GM18870 (cell line): Measurements from ENCODE around the gene CHST12.

ENCODE experiments used
- ATAC-seq: cut with Tn5 transposase; IDR thresholded peaks from one replicate; pipeline ENCODE4 v1.9.1; 2021; ENCODE audit warnings: moderate library complexity; ENCODE audit not compliant: unreplicated experiment

The CHST12 gene

GRCh38 chr7:2477447-2478398 lies 74.3 kb downstream of the CHST12 start:
- ATAC-seq, result no peak

GRCh38 chr7:2478399-2478785 lies 75.0 kb downstream of the CHST12 start:
- no peak for ATAC-seq

GRCh38 chr7:2478800-2479199 lies 75.4 kb downstream of the CHST12 start:
- ATAC-seq, result no peak

GRCh38 chr7:2479276-2480069 lies 76.1 kb downstream of the CHST12 start:
- no peak for ATAC-seq

- no peak for ATAC-seq
These were observed 76.6 kb downstream of the CHST12 start for GRCh38 chr7:2480070-2480408.

GRCh38 chr7:2481195-2481594 lies 77.8 kb downstream of the CHST12 start:
- ATAC-seq, result no peak

GRCh38 chr7:2482725-2483451 lies 79.5 kb downstream of the CHST12 start:
- no peak for ATAC-seq

DNA sequence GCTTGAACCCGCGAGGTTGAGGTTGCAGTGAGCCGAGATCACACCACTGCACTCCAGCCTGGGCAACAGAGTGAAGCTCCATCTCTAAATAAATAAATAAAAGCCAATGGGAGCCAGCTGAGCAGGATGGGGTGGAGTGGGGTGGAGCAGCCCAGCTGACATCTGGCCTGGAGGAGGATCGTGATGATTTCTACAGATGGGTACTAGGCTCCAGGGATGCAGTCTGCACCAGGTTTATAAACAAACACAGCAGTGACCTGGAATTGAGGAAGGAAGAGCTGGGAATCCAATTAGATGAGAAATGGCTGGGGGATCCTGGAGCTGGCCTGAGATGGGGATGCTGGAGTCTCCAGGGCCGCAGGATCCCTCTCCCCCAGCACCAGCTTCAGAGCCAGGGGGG lies 80.1 kb downstream of the CHST12 start:
- no peak for ATAC-seq

DNA sequence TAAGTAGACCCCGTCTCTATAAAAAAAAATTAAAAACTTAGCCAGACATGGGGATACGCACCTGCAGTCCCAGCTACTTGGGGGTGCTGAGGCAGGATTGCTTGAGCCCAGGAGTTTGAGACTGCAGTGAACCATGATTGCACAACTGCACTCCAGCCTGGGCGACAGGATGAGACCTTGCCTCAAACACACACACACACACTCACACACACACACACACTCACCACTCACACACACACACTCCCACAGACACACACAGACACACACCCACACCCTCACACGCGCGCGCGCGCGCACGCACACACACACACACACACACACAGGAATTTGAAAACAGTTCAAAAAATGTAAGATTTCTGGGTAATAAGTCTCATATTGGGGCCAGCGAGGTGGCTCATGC lies 81.5 kb downstream of the CHST12 start:
- ATAC-seq, result no peak

- no peak for ATAC-seq
These were observed 84.3 kb downstream of the CHST12 start for GRCh38 chr7:2487586-2488271.

GRCh38 chr7:2488272-2488645 lies 84.8 kb downstream of the CHST12 start:
- no peak for ATAC-seq

- no peak for ATAC-seq
These were observed 85.3 kb downstream of the CHST12 start for GRCh38 chr7:2488681-2489080.

GRCh38 chr7:2490181-2490651 lies 86.8 kb downstream of the CHST12 start:
- no peak for ATAC-seq

GRCh38 chr7:2492038-2492437 lies 88.6 kb downstream of the CHST12 start:
- ATAC-seq, result no peak

DNA sequence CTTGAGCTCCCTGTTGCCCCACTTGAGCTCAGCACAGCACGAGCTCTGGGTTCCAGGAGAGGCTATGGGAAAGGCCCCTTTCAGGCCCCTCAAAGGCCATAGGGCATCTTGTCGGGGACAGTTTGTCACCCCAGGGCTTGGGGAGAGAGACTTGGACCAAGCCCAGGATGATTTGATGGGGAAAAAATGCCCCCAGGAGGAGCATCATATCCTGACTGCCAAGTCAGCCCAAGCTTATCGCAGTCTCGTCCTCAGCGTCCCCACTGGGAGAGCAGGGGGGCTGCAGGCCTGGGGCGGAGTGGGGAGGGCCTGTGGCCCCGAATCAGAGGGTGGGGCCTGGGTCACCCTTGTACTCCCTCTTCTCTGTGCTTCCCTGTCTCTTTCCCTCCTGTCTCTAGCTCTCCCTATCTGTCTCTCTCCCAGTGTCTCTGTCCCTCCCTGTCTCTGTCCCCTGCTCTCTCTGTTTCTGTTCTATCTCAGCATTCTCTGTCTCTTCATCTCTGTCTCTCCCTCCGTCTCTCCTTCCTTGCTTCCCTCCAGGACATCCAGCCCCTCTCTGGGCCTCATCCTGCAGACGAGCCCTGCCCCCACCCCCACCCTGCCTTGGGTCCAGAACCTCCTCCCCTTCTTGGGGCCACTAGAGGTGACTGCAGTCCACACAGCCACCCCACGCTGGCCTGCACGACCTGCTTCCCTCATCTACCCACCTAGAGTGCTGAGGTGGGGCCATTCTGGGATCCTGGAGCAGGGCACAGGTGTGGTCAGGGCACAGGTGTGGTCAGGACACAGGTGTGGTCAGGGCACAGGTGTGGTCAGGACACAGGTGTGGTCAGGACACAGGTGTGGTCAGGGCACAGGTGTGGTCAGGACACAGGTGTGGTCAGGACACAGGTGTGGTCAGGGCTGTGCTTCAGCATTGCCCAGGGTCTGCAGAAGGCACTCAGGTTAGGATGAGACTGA lies 90.1 kb downstream of the CHST12 start:
- ATAC-seq, result no peak

DNA sequence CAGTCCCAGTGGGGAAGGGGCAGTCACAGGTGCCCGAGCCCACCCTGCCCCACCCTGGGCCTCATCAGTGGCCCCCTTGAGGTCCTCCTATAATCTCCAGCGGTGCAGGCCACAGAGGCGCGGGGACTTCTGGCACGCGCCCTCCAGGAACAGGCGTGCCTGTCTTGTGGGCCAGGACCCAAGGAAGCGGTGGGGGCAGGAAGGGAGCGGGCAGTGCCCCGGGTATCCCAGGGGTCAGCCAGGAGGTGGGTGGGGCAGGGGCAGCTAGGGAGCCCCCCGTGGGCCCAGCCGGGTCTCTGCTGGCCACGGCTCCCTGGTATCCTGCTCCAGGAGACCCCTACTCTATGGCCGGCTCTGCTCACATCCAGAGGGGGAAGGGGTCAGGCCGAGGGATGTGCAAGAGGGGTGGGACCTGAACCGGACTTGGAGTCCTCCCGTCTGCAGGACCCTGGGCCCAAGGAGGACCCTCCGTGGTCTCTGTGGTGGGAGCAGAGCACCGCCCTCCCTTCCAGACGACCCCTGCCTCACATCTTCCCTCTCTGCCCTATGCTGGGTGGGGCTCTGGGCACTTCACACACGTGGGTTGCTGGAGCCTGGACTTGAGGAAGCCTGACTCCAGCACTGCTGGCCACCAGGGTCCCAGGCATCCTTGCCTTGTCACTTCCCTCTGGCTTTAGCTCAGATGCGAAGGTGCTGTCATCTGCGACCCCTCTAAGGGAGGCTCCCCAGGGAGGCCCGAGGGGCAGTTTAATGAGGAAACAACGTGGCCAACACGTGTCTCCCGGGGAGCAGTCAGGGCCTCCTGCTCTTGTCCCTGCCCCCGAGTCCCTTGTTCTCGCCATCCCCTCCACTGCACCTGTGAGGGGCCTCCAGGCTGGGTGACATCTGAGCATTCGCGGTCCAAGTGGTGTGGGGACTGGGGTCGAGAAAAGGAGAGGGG lies 91.0 kb downstream of the CHST12 start:
- ATAC-seq, result no peak

DNA sequence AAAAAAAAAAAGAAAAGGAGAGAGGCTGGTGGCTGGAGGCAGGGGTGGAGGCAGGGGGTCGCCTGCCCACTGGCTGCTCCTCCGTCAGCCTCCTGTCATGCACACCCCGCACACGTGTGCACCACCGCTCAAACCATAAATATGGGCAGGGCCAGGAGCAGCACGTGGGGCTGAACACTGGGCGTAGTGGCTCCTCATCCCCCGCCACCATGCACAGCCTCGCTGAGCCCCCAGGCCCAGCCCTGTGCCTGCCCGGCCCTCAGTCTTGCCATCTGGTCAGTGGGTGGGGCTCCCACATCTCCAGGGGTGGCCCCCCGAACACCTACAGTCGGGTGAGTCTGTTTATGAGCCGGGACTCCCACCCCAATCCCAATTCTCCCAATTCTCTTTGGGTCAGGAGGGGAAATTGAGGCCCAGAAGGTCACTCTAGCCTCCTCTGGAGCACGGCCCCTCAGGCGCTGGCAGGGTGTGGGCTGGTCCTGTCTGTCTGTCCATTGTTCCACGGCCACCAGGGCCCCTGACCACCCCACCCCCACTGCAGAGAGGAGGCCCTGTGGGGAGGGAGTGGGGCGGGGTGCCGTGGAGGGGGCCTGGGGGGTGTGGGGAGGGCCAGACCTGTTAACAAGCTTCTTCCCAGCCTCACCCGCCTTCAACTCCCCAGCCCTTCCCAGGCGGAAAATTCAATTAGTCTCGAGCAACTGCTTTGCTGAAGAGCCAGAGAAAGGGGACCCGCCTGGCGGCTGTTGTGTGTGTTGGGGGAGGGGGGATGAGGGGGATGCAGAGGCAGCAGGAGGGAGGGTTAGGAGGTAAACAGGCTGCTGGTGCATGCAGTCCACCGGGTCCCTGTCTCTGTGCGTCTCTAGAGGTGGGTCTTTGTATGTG lies 92.2 kb downstream of the CHST12 start:
- no peak for ATAC-seq

DNA sequence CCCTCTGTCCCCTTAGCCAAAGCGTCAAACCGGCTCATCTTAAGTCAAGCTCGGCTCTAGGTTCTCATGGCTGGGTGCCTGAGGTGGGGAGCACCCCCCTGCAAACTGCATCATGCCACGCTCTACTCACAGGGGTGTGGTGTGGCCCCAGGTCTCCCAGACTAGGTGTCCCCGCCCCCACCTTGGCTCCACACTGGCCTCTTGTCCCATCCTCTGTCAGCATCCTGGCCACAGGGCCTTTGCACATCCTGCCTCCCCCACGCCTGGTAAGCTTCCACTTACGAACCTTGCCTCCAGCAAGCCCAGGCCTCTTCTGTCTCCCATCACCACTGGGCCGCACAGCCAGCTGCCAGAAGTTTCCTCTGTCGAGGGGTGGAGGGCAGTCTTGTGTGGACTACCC lies 93.0 kb downstream of the CHST12 start:
- ATAC-seq, result no peak
